HEK293T (cell line): ENCODE results near the gene TYRO3.

Experiments
- CTBP1 ChIP-seq: fragments of 450-650 bp; IDR thresholded peaks from 2 replicates; pipeline ENCODE4 v1.6.1; 2016; ENCODE audit warnings: borderline replicate concordance
- FOXA1 ChIP-seq: fragments of 450-650 bp; IDR thresholded peaks from 2 replicates; pipeline ENCODE4 v1.6.1; 2016; ENCODE audit warnings: mild to moderate bottlenecking
- FOXK2 ChIP-seq: fragments of 450-650 bp; IDR thresholded peaks from 2 replicates; pipeline ENCODE4 v1.6.1; 2016; ENCODE audit warnings: mild to moderate bottlenecking
- HDGF ChIP-seq: fragments of 450-650 bp; IDR thresholded peaks from 2 replicates; pipeline ENCODE4 v1.6.1; 2017; ENCODE audit warnings: antibody characterized with exemption, borderline replicate concordance
- SUZ12 ChIP-seq: fragments of 450-650 bp; IDR thresholded peaks from 2 replicates; pipeline ENCODE4 v1.6.1; 2016; ENCODE audit warnings: mild to moderate bottlenecking
- TARDBP ChIP-seq: fragments of 450-650 bp; IDR thresholded peaks from 2 replicates; pipeline ENCODE4 v1.6.1; 2016

- no peak for TF ChIP-seq HDGF
- TF ChIP-seq TARDBP: no peak
- TF ChIP-seq CTBP1: no peak
- no peak for TF ChIP-seq SUZ12
- no peak for TF ChIP-seq FOXA1
- no peak for TF ChIP-seq FOXK2
These were observed at the start of gene TYRO3 for GRCh38 chr15:41558400-41559238.
